T-helper 9 cell (primary cell): Measurements from ENCODE around the gene DCAF8L2.
"Not testable (repeated sequence)": the region's sequence is repeated elsewhere in the genome, so short reads cannot be mapped to it uniquely, and the experiment has no call there.

ENCODE experiments used
- DNase-seq: peaks from one replicate; pipeline ENCODE4 v3.0.0-alpha.2; 2020

The DCAF8L2 gene

DNA sequence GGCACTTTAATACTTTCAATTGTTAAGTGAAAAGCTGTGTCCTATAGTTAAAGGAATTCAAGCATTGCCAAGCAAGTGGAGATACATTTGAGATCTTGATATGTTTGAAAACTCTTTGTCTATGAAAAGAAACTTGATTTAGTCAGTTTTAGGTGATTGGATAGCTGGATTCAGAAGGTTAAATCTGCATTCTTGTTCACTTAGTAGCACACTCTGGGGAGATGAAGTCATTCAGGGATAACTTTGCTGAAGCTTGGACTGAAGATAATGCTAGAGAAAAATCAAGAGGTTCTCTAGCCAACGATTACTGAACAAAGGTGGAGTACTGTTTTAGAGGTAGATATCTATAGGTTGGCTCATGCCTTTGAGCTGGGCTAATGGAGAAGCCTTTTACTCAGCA, 90.6 kb downstream of the DCAF8L2 start:
- no peak for DNase-seq

DNA sequence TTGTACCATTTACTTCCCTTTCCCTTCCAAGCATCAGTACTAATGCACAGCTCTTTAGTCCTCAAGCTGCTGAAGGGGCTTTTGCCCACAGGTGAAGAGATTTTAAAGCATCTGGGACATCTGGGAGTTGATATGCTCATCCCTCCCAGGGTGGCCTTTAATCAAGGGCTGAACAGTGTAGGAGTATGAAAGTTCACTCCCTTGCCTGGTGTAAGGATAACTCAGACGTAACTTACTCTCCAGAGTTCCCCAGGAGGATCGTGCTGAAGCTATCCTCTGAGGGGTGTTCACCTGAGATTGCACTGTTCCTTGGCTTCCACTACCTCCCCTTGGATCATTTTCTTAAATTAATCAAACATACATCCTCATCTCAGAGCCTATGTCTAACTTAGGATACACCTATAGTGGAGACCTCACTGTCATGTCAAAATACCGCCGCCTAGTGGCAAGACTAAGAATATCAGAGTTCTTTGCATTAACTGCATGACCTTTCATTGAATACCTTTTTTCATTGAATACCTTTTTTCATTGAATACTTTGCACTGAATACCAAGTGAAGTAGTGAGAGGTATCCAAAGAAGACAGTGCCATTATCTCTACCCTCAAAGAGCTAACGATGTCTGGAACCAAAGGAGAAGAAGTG, 93.5 kb downstream of the DCAF8L2 start:
- DNase-seq: not testable (repeated sequence)

DNA sequence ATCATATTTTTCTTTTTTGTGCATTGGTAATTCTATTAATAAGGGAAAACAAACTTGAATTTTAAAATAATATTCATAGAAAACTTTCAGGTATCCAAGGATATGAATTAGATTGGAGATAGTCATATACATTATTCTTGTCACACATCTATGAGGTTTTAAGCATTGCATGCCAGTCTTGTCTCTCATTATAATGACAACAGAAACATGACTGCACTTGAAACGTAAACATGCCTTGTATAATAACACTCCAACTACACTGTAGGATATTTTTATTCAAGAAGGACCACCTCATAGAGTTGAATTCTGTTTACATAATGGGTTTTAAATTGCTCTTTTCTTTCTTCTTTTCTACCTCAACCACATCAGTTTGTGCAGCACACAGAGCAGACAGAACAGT, 104.5 kb downstream of the DCAF8L2 start:
- no peak for DNase-seq

DNA sequence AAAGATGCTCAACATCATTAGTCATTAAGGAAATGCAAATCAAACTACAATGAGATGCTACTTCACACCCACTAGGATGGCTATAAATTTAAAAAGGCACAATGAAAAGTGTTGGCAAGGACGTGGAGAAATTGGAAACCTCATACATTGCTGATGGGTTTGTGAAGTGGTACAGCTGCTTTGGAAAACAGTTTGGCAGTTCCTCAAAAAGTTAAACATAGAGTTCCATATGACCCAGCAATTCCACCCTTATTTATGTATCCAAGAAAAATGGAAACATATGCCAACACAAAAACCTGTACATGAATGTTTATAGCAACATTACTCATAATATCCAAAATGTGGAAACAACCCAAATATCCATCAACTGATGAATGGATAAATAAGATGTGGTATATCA, 116.4 kb downstream of the DCAF8L2 start:
- no peak for DNase-seq

DNA sequence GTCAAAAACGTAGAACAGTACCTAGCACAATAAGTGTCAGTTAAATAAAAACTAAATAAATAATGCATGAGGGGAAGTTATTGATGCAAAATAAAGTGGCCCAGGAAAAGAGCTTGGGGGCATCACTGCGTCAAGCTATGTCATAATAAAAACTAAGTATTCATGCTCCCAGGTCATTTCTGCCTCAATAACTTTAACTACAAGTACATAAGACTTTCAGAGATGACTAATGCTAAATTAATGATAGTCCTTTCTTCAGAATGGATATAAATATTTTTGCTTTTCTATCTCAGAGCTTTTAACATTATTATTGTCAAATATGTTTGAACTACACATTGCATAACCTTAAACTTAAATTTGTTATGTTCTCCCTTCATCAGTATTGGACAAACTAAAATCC, 125.5 kb downstream of the DCAF8L2 start:
- DNase-seq: no peak

DNA sequence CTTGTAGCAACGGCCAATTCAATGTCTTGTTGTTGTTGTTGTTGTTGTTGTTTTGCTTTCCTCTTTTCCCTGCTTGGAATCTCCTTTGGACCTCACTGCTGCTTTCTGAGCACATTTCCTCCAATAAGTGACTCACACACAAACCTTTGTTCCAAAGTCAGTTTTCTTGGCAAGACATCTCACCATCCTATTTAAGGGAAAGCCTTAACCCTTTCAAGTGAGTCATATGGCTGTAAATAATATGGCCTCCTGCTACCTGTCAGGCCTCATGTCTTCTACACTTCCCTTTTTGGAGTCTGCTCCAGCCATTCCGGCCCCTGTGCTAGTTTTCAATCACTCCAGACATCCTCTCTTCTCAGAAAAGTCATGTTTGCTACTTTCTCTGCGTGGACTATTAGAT, 138.1 kb downstream of the DCAF8L2 start:
- no peak for DNase-seq

DNA sequence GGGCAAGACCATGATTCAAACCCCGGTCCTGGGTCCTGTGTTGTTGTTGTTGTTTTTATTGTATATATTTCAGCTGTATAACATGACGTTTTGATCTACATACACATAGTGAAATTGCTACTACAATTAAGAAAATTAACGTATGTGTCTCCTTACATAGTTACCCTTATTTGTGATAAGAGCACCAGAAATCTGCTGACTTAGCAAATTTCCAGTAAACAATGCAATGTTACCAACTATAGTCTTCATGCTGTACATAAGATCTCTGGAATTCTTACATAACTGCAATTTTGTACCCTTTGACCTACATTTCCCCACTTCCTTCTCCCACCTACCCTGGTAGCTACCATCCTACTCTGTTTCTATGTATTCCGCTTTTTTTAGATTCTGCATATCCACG, 141.8 kb downstream of the DCAF8L2 start:
- no peak for DNase-seq

DNA sequence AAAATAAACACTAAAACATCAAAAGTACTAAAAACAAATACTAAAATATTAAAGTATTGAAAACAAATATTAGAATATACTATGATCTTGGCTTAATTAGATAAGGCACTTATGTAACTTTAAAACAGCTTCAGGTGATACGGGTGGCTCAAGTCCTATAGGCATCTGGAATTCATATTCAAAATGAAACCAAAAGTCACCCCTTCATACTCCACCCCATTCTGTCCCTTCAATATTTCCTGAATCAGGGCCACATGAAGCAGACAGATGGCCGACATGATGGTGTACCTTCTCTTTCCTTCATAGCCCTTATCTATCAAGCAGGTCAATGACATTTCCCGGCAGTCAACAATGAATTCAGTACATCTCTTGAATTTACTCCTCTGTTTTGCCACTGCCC, 145.8 kb downstream of the DCAF8L2 start:
- no peak for DNase-seq

DNA sequence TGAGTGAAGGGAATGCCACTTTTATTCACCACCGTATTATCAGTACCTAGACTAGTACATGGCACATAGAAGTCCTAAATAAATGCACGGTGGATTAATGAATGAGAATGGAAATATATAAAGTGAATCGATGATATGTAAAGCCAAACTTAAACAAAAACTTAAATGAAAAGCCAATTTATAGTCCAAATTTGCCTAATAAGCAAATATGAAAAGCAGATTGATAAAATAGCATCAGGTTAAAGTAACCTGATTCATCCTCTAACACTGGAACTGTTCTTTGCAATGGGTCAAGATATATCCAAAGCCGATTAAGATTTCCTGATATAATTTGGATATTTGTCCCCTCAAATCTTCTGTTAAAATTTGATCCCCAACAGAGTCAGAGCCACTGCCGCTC, 150.8 kb downstream of the DCAF8L2 start:
- DNase-seq: no peak

DNA sequence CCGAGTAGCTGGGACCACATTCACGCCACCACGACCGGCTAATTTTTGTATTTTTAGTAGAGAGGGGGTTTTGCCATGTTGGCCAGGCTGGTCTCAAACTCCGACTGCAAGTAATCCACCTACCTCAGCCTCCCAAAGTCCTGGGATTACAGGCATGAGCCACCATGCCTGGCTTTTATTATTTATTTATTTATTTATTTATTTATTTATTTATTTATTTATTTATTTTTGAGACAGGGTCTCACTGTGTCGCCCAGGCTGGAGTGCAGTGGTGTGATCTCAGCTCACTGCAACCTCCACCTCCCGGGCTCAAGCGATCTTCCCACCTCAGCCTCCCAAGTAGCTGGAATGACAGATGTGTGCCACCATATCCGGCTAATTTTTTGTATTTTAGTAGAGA, 153.4 kb downstream of the DCAF8L2 start:
- DNase-seq: not testable (repeated sequence)

DNA sequence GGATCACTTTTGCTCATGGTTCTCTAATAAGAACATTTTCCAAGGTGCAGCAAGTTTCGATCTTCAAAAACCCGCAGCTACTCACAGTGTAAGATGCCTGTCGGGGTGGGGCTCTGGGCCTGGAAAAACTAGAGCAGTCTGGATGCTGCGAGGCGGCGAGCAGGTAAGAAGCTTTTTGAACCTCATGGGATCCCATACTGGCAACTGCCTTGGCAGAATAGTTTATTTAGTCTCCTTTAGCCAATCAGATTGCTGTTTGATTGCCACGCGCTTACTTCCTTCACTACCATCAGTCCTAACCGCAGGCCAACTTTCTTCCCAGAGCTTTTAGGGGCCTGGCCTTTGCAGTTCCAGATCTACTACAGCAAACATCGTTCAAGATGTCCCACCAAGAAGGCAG, 156.4 kb downstream of the DCAF8L2 start:
- no peak for DNase-seq

DNA sequence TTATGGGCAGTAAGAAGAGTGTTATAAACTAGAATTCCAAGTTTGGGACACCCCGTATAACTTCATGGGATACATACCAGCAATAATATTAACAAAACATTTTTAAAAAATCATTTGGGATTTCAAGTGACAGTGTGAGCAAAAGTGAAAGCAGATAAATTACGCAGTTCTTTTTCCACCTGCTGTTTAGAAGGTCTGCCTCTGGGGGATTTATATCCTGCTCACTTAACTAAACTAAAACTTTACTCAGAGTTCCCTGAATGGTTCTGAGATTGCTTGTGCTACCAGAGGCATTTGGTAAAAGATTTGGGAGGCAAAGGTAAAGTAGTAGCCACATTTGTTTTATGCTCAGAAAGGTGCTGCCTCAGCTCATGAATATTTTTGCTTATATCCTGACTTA, 160.2 kb downstream of the DCAF8L2 start:
- not testable (repeated sequence) for DNase-seq

DNA sequence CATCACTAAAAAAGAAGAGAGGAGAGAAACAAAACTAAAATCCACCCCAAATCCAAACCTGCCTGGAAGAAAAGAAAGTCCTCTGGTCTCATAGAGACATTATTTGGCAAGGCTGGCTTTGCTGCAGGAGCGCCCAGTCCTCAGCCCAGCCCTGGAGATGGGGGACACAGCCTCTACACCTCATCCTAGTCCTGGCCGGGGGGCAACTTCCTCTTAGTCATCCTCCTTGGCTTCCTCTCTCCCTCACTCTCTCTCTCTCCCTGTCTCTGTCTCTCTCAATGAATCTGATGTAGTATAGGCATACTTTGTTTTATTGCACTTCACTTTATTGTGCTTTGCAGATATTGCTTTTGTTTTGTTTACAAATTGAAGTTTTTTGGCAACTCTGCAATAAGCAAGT, 161.8 kb downstream of the DCAF8L2 start:
- no peak for DNase-seq

DNA sequence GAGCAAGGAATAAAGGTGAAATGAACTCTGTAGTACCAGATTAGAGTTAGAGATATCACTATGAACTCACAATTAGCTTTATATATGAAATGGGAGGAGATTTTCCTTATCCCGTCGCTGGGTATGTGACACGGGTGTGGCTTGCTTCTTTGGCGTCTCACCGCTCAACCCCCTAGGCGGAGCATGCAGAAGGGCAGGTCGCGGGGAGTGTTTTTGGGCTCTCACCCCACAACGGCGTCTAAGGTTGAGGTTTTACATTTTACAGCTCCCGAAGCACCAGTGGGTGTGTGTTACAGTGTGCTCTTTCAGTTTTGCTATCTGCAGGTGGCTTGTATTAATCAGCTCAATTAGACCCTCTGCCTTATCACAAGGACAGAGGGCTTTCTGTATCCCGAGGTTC, 175.6 kb downstream of the DCAF8L2 start:
- DNase-seq: no peak

DNA sequence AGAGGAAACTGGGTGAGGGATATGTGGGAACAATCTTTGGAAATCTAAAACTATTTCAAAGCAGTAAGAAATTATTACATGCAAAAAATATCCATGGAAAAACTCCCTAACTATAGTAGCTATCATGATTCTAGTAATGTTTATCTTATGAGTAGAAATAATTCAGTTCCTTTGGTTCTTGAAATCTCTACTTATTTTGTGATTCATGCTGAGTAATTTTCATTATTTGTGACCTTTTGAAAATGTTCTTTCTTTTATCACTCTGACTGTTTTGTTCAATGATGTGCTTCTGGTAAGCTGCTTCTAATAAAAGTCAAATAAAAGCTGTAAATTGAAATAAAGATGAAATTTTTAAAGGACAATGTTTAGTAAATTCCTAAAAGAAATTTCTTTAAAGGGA, 177.2 kb downstream of the DCAF8L2 start:
- no peak for DNase-seq

DNA sequence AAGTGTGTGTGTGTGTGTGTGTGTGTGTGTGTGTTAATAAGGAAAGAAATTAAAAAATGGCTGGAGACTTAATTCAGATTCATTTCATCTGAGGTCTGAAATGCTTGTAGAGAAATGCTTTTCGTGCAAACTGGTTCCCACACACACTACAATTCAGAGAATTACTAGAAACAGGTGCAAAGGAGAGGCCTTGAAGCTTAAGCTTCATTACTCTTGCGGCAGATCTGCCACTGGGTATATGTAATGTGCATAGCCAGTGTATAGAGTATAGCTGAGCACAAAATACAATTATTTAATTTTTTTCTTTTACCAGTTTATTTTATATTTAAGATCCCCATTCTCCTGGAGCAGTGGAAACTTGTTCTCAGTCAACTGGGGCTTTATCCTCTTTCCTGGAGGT, 185.8 kb downstream of the DCAF8L2 start:
- no peak for DNase-seq

DNA sequence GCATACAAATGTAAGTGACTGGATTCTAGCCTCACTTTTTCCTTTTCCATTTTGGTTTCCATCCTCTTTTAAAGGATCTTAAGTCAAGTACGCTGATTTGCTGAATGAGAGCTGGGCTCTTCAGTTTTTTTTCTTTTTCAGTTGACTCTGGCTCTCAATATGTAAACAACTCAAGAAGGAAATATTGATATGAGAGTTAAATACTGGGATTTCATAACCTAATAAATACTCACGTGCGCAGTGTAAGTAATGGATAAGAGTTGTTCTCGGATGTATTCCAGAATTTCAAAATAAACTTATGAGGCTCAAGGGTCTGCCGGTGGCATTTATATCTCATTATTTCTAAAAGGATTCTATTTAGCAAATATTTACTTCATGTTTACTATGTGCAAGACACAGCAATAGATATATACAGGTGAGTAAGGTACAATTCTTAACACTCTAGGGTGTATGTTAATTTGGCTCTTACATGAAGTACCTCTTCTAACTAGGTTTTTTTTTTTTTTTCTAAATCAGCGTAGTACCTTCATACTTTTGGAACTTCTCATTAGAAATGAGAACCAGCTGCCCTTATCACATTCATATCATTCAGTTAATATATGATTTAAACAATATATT, 206.6 kb downstream of the DCAF8L2 start:
- no peak for DNase-seq

DNA sequence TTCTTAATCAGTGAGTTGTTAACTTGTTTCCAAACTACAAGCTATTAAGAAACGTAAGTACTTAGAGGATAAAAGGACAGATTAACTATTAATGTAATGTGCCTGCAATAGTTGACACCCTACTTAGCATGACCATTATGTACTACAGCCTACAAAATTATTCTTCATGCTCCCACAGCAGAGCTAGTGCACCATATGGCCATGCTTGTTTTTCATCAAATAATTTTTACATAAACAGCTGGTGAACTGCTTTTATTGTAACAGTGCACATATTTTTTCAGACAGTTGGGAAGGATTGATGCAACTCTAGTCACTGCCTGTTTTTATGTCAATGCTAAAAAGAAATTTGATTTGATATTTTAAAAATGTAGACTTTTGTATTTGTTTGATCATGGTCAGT, 207.4 kb downstream of the DCAF8L2 start:
- DNase-seq: no peak
